SK-N-SH treated with all-trans-retinoic acid at 6 μM for 48 hours (cell line): ENCODE measurements around the gene TBX1.

Experiments used
- BACH2 ChIP-seq: fragments of 250-450 bp; sonication (Bioruptor Pico); IDR thresholded peaks from 2 replicates; pipeline ENCODE4 v1.9.0; 2021; ENCODE audit warnings: mild to moderate bottlenecking, borderline replicate concordance
- CSDC2 ChIP-seq: fragments of 250-450 bp; sonication (Bioruptor Pico); IDR thresholded peaks from 2 replicates; pipeline ENCODE4 v1.5.0; 2020; ENCODE audit warnings: mild to moderate bottlenecking, moderate library complexity
- GLIS3 ChIP-seq: fragments of 250-450 bp; sonication (Bioruptor Pico); IDR thresholded peaks from 2 replicates; pipeline ENCODE4 v1.5.0; 2020; ENCODE audit warnings: mild to moderate bottlenecking, moderate library complexity
- OSR1 ChIP-seq: fragments of 250-450 bp; sonication (Bioruptor Pico); IDR thresholded peaks from 2 replicates; pipeline ENCODE4 v1.8.0; 2022; ENCODE audit warnings: moderate library complexity, mild to moderate bottlenecking, inconsistent platforms
- PPARA ChIP-seq: fragments of 250-450 bp; sonication (Bioruptor Pico); IDR thresholded peaks from 2 replicates; pipeline ENCODE4 v1.5.0; 2020; ENCODE audit warnings: mild to moderate bottlenecking, borderline replicate concordance
- TCF4 ChIP-seq: fragments of 250-450 bp; sonication (Bioruptor Pico); IDR thresholded peaks from 2 replicates; pipeline ENCODE4 v1.8.0; 2021; ENCODE audit warnings: mild to moderate bottlenecking, moderate library complexity, borderline replicate concordance
- TOX ChIP-seq: fragments of 250-450 bp; sonication (Bioruptor Pico); IDR thresholded peaks from 2 replicates; pipeline ENCODE4 v1.8.0; 2021; ENCODE audit warnings: mild to moderate bottlenecking, moderate library complexity, borderline replicate concordance
- ZC3H10 ChIP-seq: fragments of 250-450 bp; sonication (Bioruptor Pico); IDR thresholded peaks from 2 replicates; pipeline ENCODE4 v1.5.1; 2021; ENCODE audit warnings: mild to moderate bottlenecking, moderate library complexity
- ZFP3 ChIP-seq: fragments of 250-450 bp; sonication (Bioruptor Pico); IDR thresholded peaks from 2 replicates; pipeline ENCODE4 v1.5.0; 2020; ENCODE audit warnings: mild to moderate bottlenecking, moderate library complexity
- ZFP30 ChIP-seq: fragments of 450-650 bp; formaldehyde crosslinking; IDR thresholded peaks from 2 replicates; pipeline ENCODE4 v1.5.0; 2022; ENCODE audit warnings: mild to moderate bottlenecking, moderate library complexity
- TF ChIP-seq, protein P1 (sequence below): fragments of 250-450 bp; sonication (Bioruptor Pico); IDR thresholded peaks from 2 replicates; pipeline ENCODE4 v1.8.0; 2020; ENCODE audit warnings: mild to moderate bottlenecking, moderate library complexity, borderline replicate concordance
- TF ChIP-seq, protein P2 (sequence below): fragments of 250-450 bp; sonication (Bioruptor Pico); IDR thresholded peaks from 2 replicates; pipeline ENCODE4 v1.5.1; 2020; ENCODE audit warnings: low read depth, mild to moderate bottlenecking, moderate library complexity
- TF ChIP-seq, protein P3 (sequence below): fragments of 250-450 bp; sonication (Bioruptor Pico); IDR thresholded peaks from 2 replicates; pipeline ENCODE4 v1.5.0; 2020; ENCODE audit warnings: mild to moderate bottlenecking, moderate library complexity

DNA sequence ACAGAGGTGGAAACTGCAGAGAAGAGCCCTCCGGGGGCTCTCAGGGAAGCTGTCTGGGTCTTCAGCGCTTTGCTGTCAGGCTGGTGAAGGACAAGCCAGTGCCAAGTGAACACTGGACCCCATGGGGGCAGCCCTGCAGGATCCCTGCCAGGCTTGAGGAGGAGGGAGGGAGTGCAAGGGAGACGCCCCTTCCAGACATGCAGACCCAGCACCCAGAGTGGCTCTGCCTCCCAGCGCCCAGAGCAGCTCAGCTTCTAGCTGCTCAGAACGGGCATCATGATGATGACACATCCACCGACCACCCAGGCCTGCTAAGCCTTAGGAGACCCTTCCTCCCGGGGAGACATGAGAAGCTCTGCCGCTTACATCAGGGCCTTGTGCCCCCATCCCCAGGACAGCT lies 39.7 kb downstream of the TBX1 start:
- TF ChIP-seq TOX (CRISPR knock-in tag) (no peak), CSDC2 (CRISPR knock-in tag) (no peak), BACH2 (CRISPR knock-in tag) (no peak), ZFP30 (CRISPR knock-in tag) (no peak), ZFP3 (CRISPR knock-in tag) (no peak), TCF4 (CRISPR knock-in tag) (no peak), PPARA (no peak), ZC3H10 (no peak), GLIS3 (CRISPR knock-in tag) (no peak), OSR1 (CRISPR knock-in tag) (no peak)
- TF ChIP-seq, protein P1, sequence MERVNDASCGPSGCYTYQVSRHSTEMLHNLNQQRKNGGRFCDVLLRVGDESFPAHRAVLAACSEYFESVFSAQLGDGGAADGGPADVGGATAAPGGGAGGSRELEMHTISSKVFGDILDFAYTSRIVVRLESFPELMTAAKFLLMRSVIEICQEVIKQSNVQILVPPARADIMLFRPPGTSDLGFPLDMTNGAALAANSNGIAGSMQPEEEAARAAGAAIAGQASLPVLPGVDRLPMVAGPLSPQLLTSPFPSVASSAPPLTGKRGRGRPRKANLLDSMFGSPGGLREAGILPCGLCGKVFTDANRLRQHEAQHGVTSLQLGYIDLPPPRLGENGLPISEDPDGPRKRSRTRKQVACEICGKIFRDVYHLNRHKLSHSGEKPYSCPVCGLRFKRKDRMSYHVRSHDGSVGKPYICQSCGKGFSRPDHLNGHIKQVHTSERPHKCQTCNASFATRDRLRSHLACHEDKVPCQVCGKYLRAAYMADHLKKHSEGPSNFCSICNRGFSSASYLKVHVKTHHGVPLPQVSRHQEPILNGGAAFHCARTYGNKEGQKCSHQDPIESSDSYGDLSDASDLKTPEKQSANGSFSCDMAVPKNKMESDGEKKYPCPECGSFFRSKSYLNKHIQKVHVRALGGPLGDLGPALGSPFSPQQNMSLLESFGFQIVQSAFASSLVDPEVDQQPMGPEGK (CRISPR knock-in tag) = no peak
- TF ChIP-seq, protein P2, sequence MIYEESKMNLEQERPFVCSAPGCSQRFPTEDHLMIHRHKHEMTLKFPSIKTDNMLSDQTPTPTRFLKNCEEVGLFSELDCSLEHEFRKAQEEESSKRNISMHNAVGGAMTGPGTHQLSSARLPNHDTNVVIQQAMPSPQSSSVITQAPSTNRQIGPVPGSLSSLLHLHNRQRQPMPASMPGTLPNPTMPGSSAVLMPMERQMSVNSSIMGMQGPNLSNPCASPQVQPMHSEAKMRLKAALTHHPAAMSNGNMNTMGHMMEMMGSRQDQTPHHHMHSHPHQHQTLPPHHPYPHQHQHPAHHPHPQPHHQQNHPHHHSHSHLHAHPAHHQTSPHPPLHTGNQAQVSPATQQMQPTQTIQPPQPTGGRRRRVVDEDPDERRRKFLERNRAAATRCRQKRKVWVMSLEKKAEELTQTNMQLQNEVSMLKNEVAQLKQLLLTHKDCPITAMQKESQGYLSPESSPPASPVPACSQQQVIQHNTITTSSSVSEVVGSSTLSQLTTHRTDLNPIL (CRISPR knock-in tag) = no peak
- TF ChIP-seq, protein P3, sequence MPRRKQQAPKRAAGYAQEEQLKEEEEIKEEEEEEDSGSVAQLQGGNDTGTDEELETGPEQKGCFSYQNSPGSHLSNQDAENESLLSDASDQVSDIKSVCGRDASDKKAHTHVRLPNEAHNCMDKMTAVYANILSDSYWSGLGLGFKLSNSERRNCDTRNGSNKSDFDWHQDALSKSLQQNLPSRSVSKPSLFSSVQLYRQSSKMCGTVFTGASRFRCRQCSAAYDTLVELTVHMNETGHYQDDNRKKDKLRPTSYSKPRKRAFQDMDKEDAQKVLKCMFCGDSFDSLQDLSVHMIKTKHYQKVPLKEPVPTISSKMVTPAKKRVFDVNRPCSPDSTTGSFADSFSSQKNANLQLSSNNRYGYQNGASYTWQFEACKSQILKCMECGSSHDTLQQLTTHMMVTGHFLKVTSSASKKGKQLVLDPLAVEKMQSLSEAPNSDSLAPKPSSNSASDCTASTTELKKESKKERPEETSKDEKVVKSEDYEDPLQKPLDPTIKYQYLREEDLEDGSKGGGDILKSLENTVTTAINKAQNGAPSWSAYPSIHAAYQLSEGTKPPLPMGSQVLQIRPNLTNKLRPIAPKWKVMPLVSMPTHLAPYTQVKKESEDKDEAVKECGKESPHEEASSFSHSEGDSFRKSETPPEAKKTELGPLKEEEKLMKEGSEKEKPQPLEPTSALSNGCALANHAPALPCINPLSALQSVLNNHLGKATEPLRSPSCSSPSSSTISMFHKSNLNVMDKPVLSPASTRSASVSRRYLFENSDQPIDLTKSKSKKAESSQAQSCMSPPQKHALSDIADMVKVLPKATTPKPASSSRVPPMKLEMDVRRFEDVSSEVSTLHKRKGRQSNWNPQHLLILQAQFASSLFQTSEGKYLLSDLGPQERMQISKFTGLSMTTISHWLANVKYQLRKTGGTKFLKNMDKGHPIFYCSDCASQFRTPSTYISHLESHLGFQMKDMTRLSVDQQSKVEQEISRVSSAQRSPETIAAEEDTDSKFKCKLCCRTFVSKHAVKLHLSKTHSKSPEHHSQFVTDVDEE (CRISPR knock-in tag) = no peak
